ENCODE data around the gene LSAMP. TPM values are rescaled to one million over a fixed set of nuclear protein-coding genes. Genes with fewer than 3 reads are reported as not detected.

LSAMP gene
- total and polyA plus RNA-seq, 2 experiments from 2014 or later = 2.0 to 2.9 TPM

DNA sequence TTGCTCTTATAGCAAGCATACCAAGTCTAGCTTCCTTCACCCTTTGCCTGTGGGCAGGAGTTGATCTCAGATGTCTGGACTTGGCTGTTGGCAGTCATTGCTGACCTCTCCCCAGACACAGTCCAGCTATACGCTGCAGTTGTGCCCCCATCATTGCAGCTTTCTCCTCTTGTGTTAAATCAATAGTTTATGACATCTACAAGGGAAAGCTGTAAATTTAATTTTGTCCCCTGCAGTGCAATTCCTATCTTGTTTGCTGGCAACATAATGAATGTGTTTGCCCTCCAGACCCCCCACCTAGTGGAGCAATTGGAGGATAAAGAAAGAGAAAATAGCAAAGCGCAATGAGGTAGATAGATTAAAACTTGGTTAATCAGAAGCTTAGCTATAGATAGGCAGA lies 280.2 kb downstream of the LSAMP start:
- no peak for DNase-seq (ENCODE audit: low spot score)
- H3K27ac Mint-ChIP-seq = no peak overlapping the region
- no peaks in the 10 kb centered on the region for H3K36me3 Mint-ChIP-seq (ENCODE audit: low read depth)
- H3K4me1 Mint-ChIP-seq = peaks cover 19% of the 10 kb centered on the region
- Histone ChIP-seq H3K79me2 (replicated peaks; ENCODE audit: insufficient read depth) (no peaks in the 10 kb centered on the region), H4K20me1 (replicated peaks; ENCODE audit: insufficient read depth) (no peaks in the 10 kb centered on the region), H3K4me3 (no peak overlapping the region), H3F3A (replicated peaks; ENCODE audit: low read depth) (no peaks in the 10 kb centered on the region), H3K4me2 (no peak overlapping the region), H3K9me2 (ENCODE audit: insufficient read depth) (no peaks in the 10 kb centered on the region), H3K36me3 (ENCODE audit: insufficient read depth) (no peaks in the 10 kb centered on the region), H2AFZ (no peak overlapping the region), H3K27me3 (ENCODE audit: insufficient read depth) (no peaks in the 10 kb centered on the region), H3K27ac (ENCODE audit: low read depth) (no peak overlapping the region), H3K4me1 (ENCODE audit: insufficient read depth) (peaks cover 6% of the 10 kb centered on the region)
- H3K4me3 Mint-ChIP-seq = no peak overlapping the region
- no peaks in the 10 kb centered on the region for H3K27me3 Mint-ChIP-seq (ENCODE audit: insufficient read depth, low read depth, poor library complexity)
- TF ChIP-seq NANOG (IDR thresholded peaks at IDR 0.05; ENCODE audit: borderline replicate concordance) = no peak
- no peak for TF ChIP-seq ZNF331 (CRISPR knock-in tag; IDR thresholded peaks at IDR 0.05; ENCODE audit: low read depth)
- no peaks in the 10 kb centered on the region for H3K9me3 Mint-ChIP-seq
- no peak for ATAC-seq

DNA sequence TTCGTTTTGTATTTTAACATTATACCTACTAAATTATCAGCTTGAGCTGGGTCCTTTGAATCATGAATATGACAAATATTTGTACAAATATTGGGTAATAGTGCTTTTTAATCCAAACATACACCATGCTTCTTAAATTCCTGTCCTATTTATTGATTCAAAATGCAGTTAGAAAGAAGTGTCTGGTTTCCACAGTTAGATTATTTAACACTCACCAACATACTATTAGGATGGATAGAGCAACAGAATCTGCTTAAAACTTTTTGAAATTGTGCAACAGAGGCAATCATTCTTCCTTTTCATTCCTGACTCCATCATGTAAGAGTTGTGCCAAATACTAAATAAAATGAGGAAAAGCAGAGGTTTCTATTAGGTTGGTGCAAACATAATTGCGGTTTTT lies 281.2 kb downstream of the LSAMP start:
- Histone ChIP-seq H3K9me2 (ENCODE audit: insufficient read depth) (no peaks in the 10 kb centered on the region), H3K27me3 (ENCODE audit: insufficient read depth) (no peaks in the 10 kb centered on the region), H3K27ac (ENCODE audit: low read depth) (no peak overlapping the region), H3K4me3 (no peak overlapping the region), H3F3A (replicated peaks; ENCODE audit: low read depth) (no peaks in the 10 kb centered on the region), H3K79me2 (replicated peaks; ENCODE audit: insufficient read depth) (no peaks in the 10 kb centered on the region), H4K20me1 (replicated peaks; ENCODE audit: insufficient read depth) (no peaks in the 10 kb centered on the region), H3K4me1 (ENCODE audit: insufficient read depth) (peaks cover 6% of the 10 kb centered on the region), H2AFZ (no peak overlapping the region), H3K36me3 (ENCODE audit: insufficient read depth) (no peaks in the 10 kb centered on the region), H3K4me2 (no peak overlapping the region)
- DNase-seq (ENCODE audit: low spot score) = no peak
- Mint-ChIP-seq H3K9me3 (no peaks in the 10 kb centered on the region), H3K27ac (no peak overlapping the region), H3K27me3 (ENCODE audit: insufficient read depth, low read depth, poor library complexity) (no peaks in the 10 kb centered on the region), H3K36me3 (ENCODE audit: low read depth) (no peaks in the 10 kb centered on the region), H3K4me3 (no peak overlapping the region), H3K4me1 (peaks cover 19% of the 10 kb centered on the region)
- no peak for ATAC-seq
- TF ChIP-seq ZNF114 (CRISPR knock-in tag; IDR thresholded peaks at IDR 0.05) (no peak), ZNF331 (CRISPR knock-in tag; IDR thresholded peaks at IDR 0.05; ENCODE audit: low read depth) (no peak), CREB1 (CRISPR knock-in tag; IDR thresholded peaks at IDR 0.05; ENCODE audit: low read depth) (no peak)
- TF ChIP-seq, protein P1, sequence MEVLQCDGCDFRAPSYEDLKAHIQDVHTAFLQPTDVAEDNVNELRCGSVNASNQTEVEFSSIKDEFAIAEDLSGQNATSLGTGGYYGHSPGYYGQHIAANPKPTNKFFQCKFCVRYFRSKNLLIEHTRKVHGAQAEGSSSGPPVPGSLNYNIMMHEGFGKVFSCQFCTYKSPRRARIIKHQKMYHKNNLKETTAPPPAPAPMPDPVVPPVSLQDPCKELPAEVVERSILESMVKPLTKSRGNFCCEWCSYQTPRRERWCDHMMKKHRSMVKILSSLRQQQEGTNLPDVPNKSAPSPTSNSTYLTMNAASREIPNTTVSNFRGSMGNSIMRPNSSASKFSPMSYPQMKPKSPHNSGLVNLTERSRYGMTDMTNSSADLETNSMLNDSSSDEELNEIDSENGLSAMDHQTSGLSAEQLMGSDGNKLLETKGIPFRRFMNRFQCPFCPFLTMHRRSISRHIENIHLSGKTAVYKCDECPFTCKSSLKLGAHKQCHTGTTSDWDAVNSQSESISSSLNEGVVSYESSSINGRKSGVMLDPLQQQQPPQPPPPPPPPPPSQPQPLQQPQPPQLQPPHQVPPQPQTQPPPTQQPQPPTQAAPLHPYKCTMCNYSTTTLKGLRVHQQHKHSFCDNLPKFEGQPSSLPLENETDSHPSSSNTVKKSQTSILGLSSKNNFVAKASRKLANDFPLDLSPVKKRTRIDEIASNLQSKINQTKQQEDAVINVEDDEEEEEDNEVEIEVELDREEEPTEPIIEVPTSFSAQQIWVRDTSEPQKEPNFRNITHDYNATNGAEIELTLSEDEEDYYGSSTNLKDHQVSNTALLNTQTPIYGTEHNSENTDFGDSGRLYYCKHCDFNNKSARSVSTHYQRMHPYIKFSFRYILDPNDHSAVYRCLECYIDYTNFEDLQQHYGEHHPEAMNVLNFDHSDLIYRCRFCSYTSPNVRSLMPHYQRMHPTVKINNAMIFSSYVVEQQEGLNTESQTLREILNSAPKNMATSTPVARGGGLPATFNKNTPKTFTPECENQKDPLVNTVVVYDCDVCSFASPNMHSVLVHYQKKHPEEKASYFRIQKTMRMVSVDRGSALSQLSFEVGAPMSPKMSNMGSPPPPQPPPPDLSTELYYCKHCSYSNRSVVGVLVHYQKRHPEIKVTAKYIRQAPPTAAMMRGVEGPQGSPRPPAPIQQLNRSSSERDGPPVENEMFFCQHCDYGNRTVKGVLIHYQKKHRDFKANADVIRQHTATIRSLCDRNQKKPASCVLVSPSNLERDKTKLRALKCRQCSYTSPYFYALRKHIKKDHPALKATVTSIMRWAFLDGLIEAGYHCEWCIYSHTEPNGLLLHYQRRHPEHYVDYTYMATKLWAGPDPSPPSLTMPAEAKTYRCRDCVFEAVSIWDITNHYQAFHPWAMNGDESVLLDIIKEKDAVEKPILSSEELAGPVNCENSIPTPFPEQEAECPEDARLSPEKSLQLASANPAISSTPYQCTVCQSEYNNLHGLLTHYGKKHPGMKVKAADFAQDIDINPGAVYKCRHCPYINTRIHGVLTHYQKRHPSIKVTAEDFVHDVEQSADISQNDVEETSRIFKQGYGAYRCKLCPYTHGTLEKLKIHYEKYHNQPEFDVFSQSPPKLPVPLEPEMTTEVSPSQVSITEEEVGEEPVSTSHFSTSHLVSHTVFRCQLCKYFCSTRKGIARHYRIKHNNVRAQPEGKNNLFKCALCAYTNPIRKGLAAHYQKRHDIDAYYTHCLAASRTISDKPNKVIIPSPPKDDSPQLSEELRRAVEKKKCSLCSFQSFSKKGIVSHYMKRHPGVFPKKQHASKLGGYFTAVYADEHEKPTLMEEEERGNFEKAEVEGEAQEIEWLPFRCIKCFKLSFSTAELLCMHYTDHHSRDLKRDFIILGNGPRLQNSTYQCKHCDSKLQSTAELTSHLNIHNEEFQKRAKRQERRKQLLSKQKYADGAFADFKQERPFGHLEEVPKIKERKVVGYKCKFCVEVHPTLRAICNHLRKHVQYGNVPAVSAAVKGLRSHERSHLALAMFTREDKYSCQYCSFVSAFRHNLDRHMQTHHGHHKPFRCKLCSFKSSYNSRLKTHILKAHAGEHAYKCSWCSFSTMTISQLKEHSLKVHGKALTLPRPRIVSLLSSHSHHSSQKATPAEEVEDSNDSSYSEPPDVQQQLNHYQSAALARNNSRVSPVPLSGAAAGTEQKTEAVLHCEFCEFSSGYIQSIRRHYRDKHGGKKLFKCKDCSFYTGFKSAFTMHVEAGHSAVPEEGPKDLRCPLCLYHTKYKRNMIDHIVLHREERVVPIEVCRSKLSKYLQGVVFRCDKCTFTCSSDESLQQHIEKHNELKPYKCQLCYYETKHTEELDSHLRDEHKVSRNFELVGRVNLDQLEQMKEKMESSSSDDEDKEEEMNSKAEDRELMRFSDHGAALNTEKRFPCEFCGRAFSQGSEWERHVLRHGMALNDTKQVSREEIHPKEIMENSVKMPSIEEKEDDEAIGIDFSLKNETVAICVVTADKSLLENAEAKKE (CRISPR knock-in tag; IDR thresholded peaks at IDR 0.05) = no peak
- TF ChIP-seq, protein P2, sequence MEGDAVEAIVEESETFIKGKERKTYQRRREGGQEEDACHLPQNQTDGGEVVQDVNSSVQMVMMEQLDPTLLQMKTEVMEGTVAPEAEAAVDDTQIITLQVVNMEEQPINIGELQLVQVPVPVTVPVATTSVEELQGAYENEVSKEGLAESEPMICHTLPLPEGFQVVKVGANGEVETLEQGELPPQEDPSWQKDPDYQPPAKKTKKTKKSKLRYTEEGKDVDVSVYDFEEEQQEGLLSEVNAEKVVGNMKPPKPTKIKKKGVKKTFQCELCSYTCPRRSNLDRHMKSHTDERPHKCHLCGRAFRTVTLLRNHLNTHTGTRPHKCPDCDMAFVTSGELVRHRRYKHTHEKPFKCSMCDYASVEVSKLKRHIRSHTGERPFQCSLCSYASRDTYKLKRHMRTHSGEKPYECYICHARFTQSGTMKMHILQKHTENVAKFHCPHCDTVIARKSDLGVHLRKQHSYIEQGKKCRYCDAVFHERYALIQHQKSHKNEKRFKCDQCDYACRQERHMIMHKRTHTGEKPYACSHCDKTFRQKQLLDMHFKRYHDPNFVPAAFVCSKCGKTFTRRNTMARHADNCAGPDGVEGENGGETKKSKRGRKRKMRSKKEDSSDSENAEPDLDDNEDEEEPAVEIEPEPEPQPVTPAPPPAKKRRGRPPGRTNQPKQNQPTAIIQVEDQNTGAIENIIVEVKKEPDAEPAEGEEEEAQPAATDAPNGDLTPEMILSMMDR (conservative IDR thresholded peaks at IDR 0.05; ENCODE audit: low read depth in 2 of 2) = no peak
